SK-N-MC (cell line): Measurements from ENCODE around the gene MBOAT7.

Source experiments
- EZH2 ChIP-seq: fragments of 200-600 bp; sonication (generic); IDR thresholded peaks from one replicate; pipeline ENCODE4 v1.6.1; 2017; ENCODE audit warnings: antibody characterized with exemption
- FOXP2 ChIP-seq: optimal IDR thresholded peaks from 2 replicates; pipeline ENCODE3; 2011; ENCODE audit warnings: mild to moderate bottlenecking, moderate library complexity; ENCODE audit not compliant: insufficient read depth; ENCODE audit errors: extremely low read length, control extremely low read depth
- POLR2AphosphoS5 ChIP-seq: IDR thresholded peaks from 2 replicates; pipeline ENCODE4 v1.6.1; 2012; ENCODE audit warnings: mild to moderate bottlenecking, low read depth, low read length, borderline replicate concordance

GRCh38 chr19:54145541-54146158, 43.7 kb downstream of the MBOAT7 start:
- TF ChIP-seq EZH2 = no peak
- TF ChIP-seq FOXP2 = no peak
- no peak for TF ChIP-seq POLR2AphosphoS5
